Measurements from ENCODE around the gene UMAD1.

Gene UMAD1

GRCh38 chr7:7731732-7732131 lies 91.2 kb downstream of the UMAD1 start:
- TF ChIP-seq FOXP2 (optimal IDR thresholded peaks at IDR 0.05; ENCODE audit: borderline replicate concordance, extremely low read depth, extremely low read length, insufficient read depth) (no peak), TAF1 (IDR thresholded peaks at IDR 0.05; ENCODE audit: borderline replicate concordance, insufficient read depth, low read length) (no peak), SIN3A (IDR thresholded peaks at IDR 0.05; ENCODE audit: borderline replicate concordance, insufficient read depth, low read length) (no peak), POLR2AphosphoS5 (IDR thresholded peaks at IDR 0.05; ENCODE audit: low read depth, low read length) (no peak), REST (IDR thresholded peaks at IDR 0.05; ENCODE audit: insufficient read depth in 1 of 2, low read depth in 2 of 2, low read length in 2 of 2) (no peak)

GRCh38 chr7:7732621-7733281 lies 92.2 kb downstream of the UMAD1 start:
- no peak for TF ChIP-seq FOXP2 (optimal IDR thresholded peaks at IDR 0.05; ENCODE audit: borderline replicate concordance, extremely low read depth, extremely low read length, insufficient read depth)
- TF ChIP-seq TAF1 (IDR thresholded peaks at IDR 0.05; ENCODE audit: borderline replicate concordance, insufficient read depth, low read length) = no peak
- TF ChIP-seq SIN3A (IDR thresholded peaks at IDR 0.05; ENCODE audit: borderline replicate concordance, insufficient read depth, low read length) = no peak
- TF ChIP-seq REST (IDR thresholded peaks at IDR 0.05; ENCODE audit: insufficient read depth in 1 of 2, low read depth in 2 of 2, low read length in 2 of 2) = no peak
- no peak for TF ChIP-seq POLR2AphosphoS5 (IDR thresholded peaks at IDR 0.05; ENCODE audit: low read depth, low read length)

- TF ChIP-seq FOXP2 (optimal IDR thresholded peaks at IDR 0.05; ENCODE audit: borderline replicate concordance, extremely low read depth, extremely low read length, insufficient read depth) = no peak
- TF ChIP-seq POLR2AphosphoS5 (IDR thresholded peaks at IDR 0.05; ENCODE audit: low read depth, low read length) = no peak
- TF ChIP-seq TAF1 (IDR thresholded peaks at IDR 0.05; ENCODE audit: borderline replicate concordance, insufficient read depth, low read length) = no peak
- no peak for TF ChIP-seq REST (IDR thresholded peaks at IDR 0.05; ENCODE audit: insufficient read depth in 1 of 2, low read depth in 2 of 2, low read length in 2 of 2)
- no peak for TF ChIP-seq SIN3A (IDR thresholded peaks at IDR 0.05; ENCODE audit: borderline replicate concordance, insufficient read depth, low read length)
These were observed 96.1 kb downstream of the UMAD1 start for GRCh38 chr7:7736671-7737070.

- TF ChIP-seq REST (IDR thresholded peaks at IDR 0.05; ENCODE audit: insufficient read depth in 1 of 2, low read depth in 2 of 2, low read length in 2 of 2) = no peak
- no peak for TF ChIP-seq POLR2AphosphoS5 (IDR thresholded peaks at IDR 0.05; ENCODE audit: low read depth, low read length)
- TF ChIP-seq SIN3A (IDR thresholded peaks at IDR 0.05; ENCODE audit: borderline replicate concordance, insufficient read depth, low read length) = no peak
- no peak for TF ChIP-seq TAF1 (IDR thresholded peaks at IDR 0.05; ENCODE audit: borderline replicate concordance, insufficient read depth, low read length)
- no peak for TF ChIP-seq FOXP2 (optimal IDR thresholded peaks at IDR 0.05; ENCODE audit: borderline replicate concordance, extremely low read depth, extremely low read length, insufficient read depth)
These were observed 97.1 kb downstream of the UMAD1 start for GRCh38 chr7:7737674-7738073.
